Keratinocyte (primary cell): Measurements from ENCODE around the gene STARD3. TPM values are rescaled to one million over a fixed set of nuclear protein-coding genes. Genes with fewer than 3 reads are reported as not detected.

Experiments
- DNase-seq: peaks from one replicate; pipeline ENCODE4 v3.0.0-alpha.2; 2011; ENCODE audit warnings: low read depth, missing footprints, low spot score
- FAIRE-seq: peaks from 2 replicates; lab custom pipeline; 2011; peaks lifted over from hg19 to GRCh38; lab: Jason Lieb, UNC
- H2AFZ ChIP-seq: 2 replicates; pipeline ENCODE4 v1.6.0; 2012; ENCODE audit warnings: low read length, control low read depth, inconsistent platforms; ENCODE audit not compliant: control insufficient read depth
- H3K27ac ChIP-seq: 2 replicates; pipeline ENCODE4 v1.5.1; 2011; ENCODE audit warnings: low read length; ENCODE audit not compliant: control insufficient read depth, insufficient read depth
- H3K27me3 ChIP-seq: 3 replicates; pipeline ENCODE4 v1.6.0; 2011; ENCODE audit warnings: low read length; ENCODE audit not compliant: control insufficient read depth, insufficient read depth; ENCODE audit errors: extremely low read depth
- H3K36me3 ChIP-seq, 2 experiments: 2 replicates in 1 of 2; 3 replicates in 1 of 2; pipeline ENCODE4 v1.5.1; 2011; ENCODE audit warnings: low read length in 2 of 2, mild to moderate bottlenecking in 1 of 2; ENCODE audit not compliant: control insufficient read depth in 2 of 2, insufficient read depth in 2 of 2; ENCODE audit errors: extremely low read depth in 1 of 2
- H3K4me1 ChIP-seq: 3 replicates; pipeline ENCODE4 v1.5.1; 2011; ENCODE audit warnings: low read length; ENCODE audit not compliant: control insufficient read depth, insufficient read depth; ENCODE audit errors: extremely low read depth
- H3K4me2 ChIP-seq: 3 replicates; pipeline ENCODE4 v1.6.0; 2011; ENCODE audit warnings: low read depth, low read length; ENCODE audit not compliant: control insufficient read depth, insufficient read depth; ENCODE audit errors: extremely low read depth
- H3K4me3 ChIP-seq, 3 experiments: fragments of 200-600 bp in 1 of 3; sonication (generic) in 1 of 3; 2 replicates in 2 of 3; 3 replicates in 1 of 3; pipeline ENCODE4 v1.5.1; 2011 to 2016; ENCODE audit warnings: low read length in 3 of 3, mild to moderate bottlenecking in 3 of 3, control low read depth in 2 of 3, inconsistent platforms in 1 of 3, low read depth in 1 of 3, mixed read lengths in 1 of 3, mixed run types in 1 of 3, moderate library complexity in 1 of 3; ENCODE audit not compliant: control insufficient read depth in 2 of 3, insufficient read depth in 2 of 3; ENCODE audit errors: extremely low read depth in 1 of 3
- H3K79me2 ChIP-seq: 2 replicates; pipeline ENCODE4 v1.6.0; 2012; ENCODE audit warnings: low read length; ENCODE audit not compliant: control insufficient read depth, insufficient read depth
- H3K9ac ChIP-seq: 3 replicates; pipeline ENCODE4 v1.6.0; 2011; ENCODE audit warnings: low read length; ENCODE audit not compliant: control insufficient read depth, insufficient read depth; ENCODE audit errors: extremely low read depth
- H3K9me1 ChIP-seq: 3 replicates; pipeline ENCODE4 v1.6.0; 2011; ENCODE audit warnings: low read length; ENCODE audit not compliant: control insufficient read depth, insufficient read depth; ENCODE audit errors: extremely low read depth
- H3K9me3 ChIP-seq: 2 replicates; pipeline ENCODE4 v1.5.1; 2012; ENCODE audit warnings: low read depth, low read length; ENCODE audit not compliant: control insufficient read depth
- H4K20me1 ChIP-seq: 3 replicates; pipeline ENCODE4 v1.6.0; 2011; ENCODE audit warnings: low read length; ENCODE audit not compliant: control insufficient read depth, insufficient read depth; ENCODE audit errors: extremely low read depth
- EZH2 ChIP-seq: IDR thresholded peaks from one replicate; pipeline ENCODE4 v1.6.1; 2012; ENCODE audit warnings: inconsistent platforms, mild to moderate bottlenecking, low read length, moderate library complexity
- dilution Hi-C: fragments of 300-500 bp; cut with MboI; formaldehyde crosslinking; loops from one replicate; pipeline ENCODE4 v1.7.0; 2020; ENCODE audit warnings: low sequenced_read_pairs; ENCODE audit not compliant: extremely low pct_ligation_motif_present
- polyA plus RNA-seq, 5 experiments: library from polyadenylated mRNA; depleted of rRNA in 3 of 5; stranded (reverse) in 3 of 5; stranded (forward) in 1 of 5; unstranded in 1 of 5; fragments of >200 nt; gene quantifications; 1 replicate in 1 of 5; 2 replicates in 3 of 5; 3 replicates in 1 of 5; pipeline versions ENCODE4 v1.2.1 to v1.2.3, GENCODE V29; 2011 to 2012; ENCODE audit warnings: missing spikeins in 2 of 5, low read depth in 1 of 5, low replicate concordance in 1 of 5
- TF ChIP-seq, protein P1 (sequence below), 3 experiments: IDR thresholded peaks in 1 of 3; conservative IDR thresholded peaks in 1 of 3; optimal IDR thresholded peaks in 1 of 3; 2 replicates in 2 of 3; 3 replicates in 1 of 3; pipeline versions ENCODE3 to v1.5.1; 2011; ENCODE audit warnings: low read length in 3 of 3, mild to moderate bottlenecking in 3 of 3, moderate library complexity in 2 of 3, control low read depth in 1 of 3, inconsistent platforms in 1 of 3; ENCODE audit not compliant: insufficient read depth in 2 of 3; ENCODE audit errors: extremely low read depth in 1 of 3

Gene STARD3
- polyA plus RNA-seq, 1 donor (not counting 4 experiments of a cell fraction or from before 2014, with no cell fraction given), result 29.0 TPM

DNA sequence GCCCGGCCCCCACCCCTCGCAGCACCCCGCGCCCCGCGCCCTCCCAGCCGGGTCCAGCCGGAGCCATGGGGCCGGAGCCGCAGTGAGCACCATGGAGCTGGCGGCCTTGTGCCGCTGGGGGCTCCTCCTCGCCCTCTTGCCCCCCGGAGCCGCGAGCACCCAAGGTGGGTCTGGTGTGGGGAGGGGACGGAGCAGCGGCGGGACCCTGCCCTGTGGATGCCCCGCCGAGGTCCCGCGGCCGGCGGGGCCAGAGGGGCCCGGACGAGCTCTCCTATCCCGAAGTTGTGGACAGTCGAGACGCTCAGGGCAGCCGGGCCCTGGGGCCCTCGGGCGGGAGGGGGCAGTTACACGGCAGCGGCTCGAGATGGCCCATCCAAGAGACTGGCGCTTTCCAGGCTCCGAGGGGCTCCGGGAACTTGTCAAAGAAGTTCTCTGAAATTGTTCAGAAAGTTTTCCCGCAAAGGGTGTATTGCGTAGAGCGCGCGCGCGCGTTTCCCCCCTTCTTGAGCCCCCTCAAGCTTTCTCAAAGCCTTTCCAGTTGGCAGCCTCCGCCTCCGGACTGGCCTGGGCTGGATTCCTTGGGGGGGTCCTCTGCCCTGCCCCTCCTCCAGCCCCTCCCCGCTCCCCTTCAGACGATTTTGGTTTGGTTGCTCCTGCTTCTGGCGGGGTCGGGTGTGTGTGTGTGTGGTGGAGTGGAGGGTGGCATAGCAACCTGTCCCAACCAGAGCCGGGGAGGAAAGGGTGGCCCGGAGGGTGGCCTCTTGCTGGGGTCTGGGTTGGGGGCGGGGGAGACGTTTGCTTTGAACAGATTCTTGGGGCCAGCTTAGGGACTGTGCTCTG, 63.4 kb downstream of the STARD3 start:
- H3K9me1 ChIP-seq, result peaks cover 2% of the 10 kb centered on the region
- H3K79me2 ChIP-seq, result peaks cover 22% of the 10 kb centered on the region
- peak overlapping the region; percentile 31 for H2AFZ ChIP-seq
- TF ChIP-seq EZH2, result no peak
- TF ChIP-seq, protein P1, sequence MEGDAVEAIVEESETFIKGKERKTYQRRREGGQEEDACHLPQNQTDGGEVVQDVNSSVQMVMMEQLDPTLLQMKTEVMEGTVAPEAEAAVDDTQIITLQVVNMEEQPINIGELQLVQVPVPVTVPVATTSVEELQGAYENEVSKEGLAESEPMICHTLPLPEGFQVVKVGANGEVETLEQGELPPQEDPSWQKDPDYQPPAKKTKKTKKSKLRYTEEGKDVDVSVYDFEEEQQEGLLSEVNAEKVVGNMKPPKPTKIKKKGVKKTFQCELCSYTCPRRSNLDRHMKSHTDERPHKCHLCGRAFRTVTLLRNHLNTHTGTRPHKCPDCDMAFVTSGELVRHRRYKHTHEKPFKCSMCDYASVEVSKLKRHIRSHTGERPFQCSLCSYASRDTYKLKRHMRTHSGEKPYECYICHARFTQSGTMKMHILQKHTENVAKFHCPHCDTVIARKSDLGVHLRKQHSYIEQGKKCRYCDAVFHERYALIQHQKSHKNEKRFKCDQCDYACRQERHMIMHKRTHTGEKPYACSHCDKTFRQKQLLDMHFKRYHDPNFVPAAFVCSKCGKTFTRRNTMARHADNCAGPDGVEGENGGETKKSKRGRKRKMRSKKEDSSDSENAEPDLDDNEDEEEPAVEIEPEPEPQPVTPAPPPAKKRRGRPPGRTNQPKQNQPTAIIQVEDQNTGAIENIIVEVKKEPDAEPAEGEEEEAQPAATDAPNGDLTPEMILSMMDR (optimal IDR thresholded peaks at IDR 0.05 in 1 of 3, IDR thresholded peaks at IDR 0.05 in 1 of 3, conservative IDR thresholded peaks at IDR 0.05 in 1 of 3; ENCODE audit: extremely low read depth in 1 of 3, insufficient read depth in 2 of 3, low read length in 3 of 3), result no peak
- H3K9ac ChIP-seq, result peak overlapping the region; percentile 76
- H3K27me3 ChIP-seq, result no peaks in the 10 kb centered on the region
- FAIRE-seq, result no peak
- peak overlapping the region; percentile 9 for H3K27ac ChIP-seq
- no peaks in the 10 kb centered on the region for H3K9me3 ChIP-seq
- dilution Hi-C loops, result no loop called here
- peak overlapping the region; percentile 80 for H3K4me2 ChIP-seq
- no peaks in the 10 kb centered on the region for H3K36me3 ChIP-seq
- H3K4me1 ChIP-seq, result peaks cover 23% of the 10 kb centered on the region
- peak overlapping the region; percentile 79 to 90 (median 87) for H3K4me3 ChIP-seq
- no peaks in the 10 kb centered on the region for H4K20me1 ChIP-seq
- DNase-seq, result no peak

DNA sequence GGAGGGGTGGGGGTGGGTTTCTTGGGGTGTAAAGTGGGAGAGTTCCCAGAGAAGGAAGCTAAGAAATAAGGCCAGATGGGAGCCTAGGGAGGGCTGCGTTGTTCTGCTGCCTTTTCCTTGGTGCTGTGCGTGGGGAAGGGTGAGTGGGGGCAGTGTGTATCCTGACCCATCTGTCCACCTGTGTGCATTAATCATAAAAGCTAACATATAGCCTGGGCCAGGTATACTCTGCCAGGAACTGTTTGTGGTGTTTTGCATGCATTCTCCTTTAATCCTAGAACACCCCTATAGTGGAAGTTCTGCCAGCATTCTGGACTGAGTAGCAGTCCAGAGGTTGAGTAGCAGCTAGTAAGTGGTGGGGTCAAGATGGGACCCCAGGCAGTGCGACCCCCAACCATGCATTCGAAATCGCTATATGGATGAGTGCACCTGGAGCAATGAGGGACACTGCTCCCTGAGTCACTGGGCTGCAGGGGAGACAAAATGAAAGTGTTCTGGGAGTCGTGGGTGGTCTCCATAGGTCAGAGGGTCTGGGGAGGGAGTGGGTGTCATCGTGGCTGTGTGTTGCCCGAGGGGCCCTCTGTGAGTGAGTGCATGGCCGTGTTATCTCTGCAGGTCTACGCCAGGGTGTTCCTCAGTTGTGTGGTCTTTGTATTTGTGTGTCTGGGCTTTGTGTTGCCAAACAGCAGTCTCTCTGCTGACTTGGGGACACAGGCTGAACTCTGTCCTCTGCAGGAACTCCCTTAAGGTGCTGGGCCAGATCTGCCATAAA, 64.3 kb downstream of the STARD3 start:
- no peaks in the 10 kb centered on the region for H3K9me3 ChIP-seq
- peak overlapping the region; percentile 80 for H3K4me2 ChIP-seq
- dilution Hi-C loops, result no loop called here
- peak overlapping the region; percentile 79 to 90 (median 87) for H3K4me3 ChIP-seq
- H2AFZ ChIP-seq, result no peak overlapping the region
- H3K27me3 ChIP-seq, result no peaks in the 10 kb centered on the region
- peaks cover 4% of the 10 kb centered on the region for H3K9me1 ChIP-seq
- TF ChIP-seq, protein P1 (optimal IDR thresholded peaks at IDR 0.05 in 1 of 3, IDR thresholded peaks at IDR 0.05 in 1 of 3, conservative IDR thresholded peaks at IDR 0.05 in 1 of 3; ENCODE audit: extremely low read depth in 1 of 3, insufficient read depth in 2 of 3, low read length in 3 of 3), result no peak
- no peak for TF ChIP-seq EZH2
- FAIRE-seq (peak; percentile 17), DNase-seq (no peak)
- H4K20me1 ChIP-seq, result no peaks in the 10 kb centered on the region
- H3K36me3 ChIP-seq, result no peaks in the 10 kb centered on the region
- peaks cover 31% of the 10 kb centered on the region for H3K4me1 ChIP-seq
- no peak overlapping the region for H3K27ac ChIP-seq
- no peak overlapping the region for H3K9ac ChIP-seq
- H3K79me2 ChIP-seq, result peaks cover 22% of the 10 kb centered on the region
